Measurements from ENCODE around the gene MX2. TPM values are rescaled to one million over a fixed set of nuclear protein-coding genes. Genes with fewer than 3 reads are reported as not detected.

MX2 gene
- total and polyA plus RNA-seq, 4 donors, result 0.69 to 4.7 (median 2.2) TPM

DNA sequence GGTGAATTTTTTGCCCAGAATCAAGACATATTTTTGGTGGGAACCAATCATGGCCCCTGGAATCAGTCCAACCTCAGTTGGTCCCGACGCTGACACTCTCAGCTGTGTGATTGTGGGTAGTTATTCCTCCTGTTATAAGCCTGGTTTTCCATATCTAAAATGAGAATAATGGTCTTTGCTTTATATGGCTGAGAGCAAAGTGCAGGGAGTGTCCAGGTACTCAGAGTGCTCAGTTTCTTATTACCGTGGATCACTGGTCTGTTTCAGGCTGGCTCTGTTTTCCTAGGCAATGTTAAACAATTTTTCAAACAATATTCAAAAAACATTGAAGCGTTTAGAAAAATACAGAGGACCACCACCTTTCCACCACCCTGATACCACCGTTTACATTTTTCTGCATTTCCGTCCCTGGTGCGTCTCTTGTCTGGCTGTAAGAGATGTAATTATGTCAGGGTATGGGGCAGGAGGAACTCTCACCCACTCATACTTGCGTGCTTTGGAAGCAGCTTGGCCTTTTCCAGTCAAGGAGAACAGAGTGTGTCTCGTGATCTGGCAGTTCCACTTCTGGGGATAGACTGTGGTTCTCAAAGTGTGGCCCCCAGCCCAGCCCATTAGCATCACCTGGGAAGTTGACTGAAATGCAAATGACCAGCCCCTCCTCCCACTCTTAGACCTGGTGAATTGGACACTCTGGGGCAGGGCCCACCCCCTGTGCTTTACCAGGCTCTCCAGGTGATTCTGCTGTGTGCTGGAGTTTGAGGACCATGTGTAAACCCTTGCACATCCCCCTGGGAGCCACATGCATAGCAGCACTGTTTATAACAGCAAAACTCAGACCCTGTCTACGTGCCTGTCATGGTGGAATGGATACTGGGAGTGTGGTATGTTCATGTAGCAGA lies 71.0 kb downstream of the MX2 start:
- H3K9ac ChIP-seq (ENCODE audit: low read depth in 1 of 2, low read length in 2 of 2), result no peak overlapping the region
- H3K4me3 ChIP-seq (ENCODE audit: low read depth in 1 of 3, low read length in 3 of 3), result no peak overlapping the region
- H3K9me3 ChIP-seq (ENCODE audit: control insufficient read depth in 4 of 4, low read length in 3 of 4), result peaks cover 0 to 5% (median 0%) of the 10 kb centered on the region in 4 donors
- no peaks in the 10 kb centered on the region for H3K27me3 ChIP-seq (ENCODE audit: control insufficient read depth in 4 of 4, insufficient read depth in 4 of 4, low read length in 3 of 4)
- H3K36me3 ChIP-seq (ENCODE audit: control insufficient read depth in 4 of 4, insufficient read depth in 3 of 4, low read depth in 1 of 4, low read length in 3 of 4), result peaks cover 12 to 64% (median 54%) of the 10 kb centered on the region in 4 donors
- 81% methylated on average over 10 of the region's 10 CpGs for WGBS
- DNase-seq (ENCODE audit: low spot score), result peak; percentile 14
- TF ChIP-seq, protein P1, sequence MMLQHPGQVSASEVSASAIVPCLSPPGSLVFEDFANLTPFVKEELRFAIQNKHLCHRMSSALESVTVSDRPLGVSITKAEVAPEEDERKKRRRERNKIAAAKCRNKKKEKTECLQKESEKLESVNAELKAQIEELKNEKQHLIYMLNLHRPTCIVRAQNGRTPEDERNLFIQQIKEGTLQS (IDR thresholded peaks at IDR 0.05), result no peak
- TF ChIP-seq JUND (IDR thresholded peaks at IDR 0.05) (no peak), SP1 (IDR thresholded peaks at IDR 0.05) (no peak), EGR1 (IDR thresholded peaks at IDR 0.05; ENCODE audit: low read depth in 2 of 2) (no peak), TAF1 (conservative IDR thresholded peaks at IDR 0.05) (no peak)
- H3K4me1 ChIP-seq (ENCODE audit: control insufficient read depth in 4 of 4, insufficient read depth in 4 of 4, low read length in 3 of 4), result peaks cover 0 to 3% (median 0%) of the 10 kb centered on the region in 4 donors
- H3K27ac ChIP-seq (ENCODE audit: low read depth in 1 of 2, low read length in 2 of 2), result no peak overlapping the region

DNA sequence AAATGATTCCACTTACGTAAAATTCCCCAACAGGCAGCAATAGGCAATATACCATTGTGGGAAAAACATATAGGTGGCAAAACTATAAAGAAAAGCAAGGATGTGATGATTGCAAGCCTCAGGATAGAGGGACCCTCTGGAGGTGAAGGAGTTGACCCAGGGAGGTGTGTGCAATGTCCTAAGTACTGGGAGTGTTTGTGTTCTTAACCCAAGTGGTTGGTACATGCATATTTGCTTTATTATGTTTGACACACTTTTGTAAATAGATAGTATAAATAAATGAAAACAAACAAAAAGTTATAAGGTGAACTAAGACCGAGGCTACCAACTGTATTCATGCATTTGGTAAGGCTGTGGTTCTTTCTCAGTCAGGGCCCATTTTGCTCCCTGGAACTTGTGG lies 71.7 kb downstream of the MX2 start:
- Histone ChIP-seq H3K9ac (ENCODE audit: low read depth in 1 of 2, low read length in 2 of 2) (no peak overlapping the region), H3K4me3 (ENCODE audit: low read depth in 1 of 3, low read length in 3 of 3) (no peak overlapping the region), H3K27me3 (ENCODE audit: control insufficient read depth in 4 of 4, insufficient read depth in 4 of 4, low read length in 3 of 4) (no peaks in the 10 kb centered on the region), H3K4me1 (ENCODE audit: control insufficient read depth in 4 of 4, insufficient read depth in 4 of 4, low read length in 3 of 4) (peaks cover 0 to 3% (median 0%) of the 10 kb centered on the region in 4 donors), H3K36me3 (ENCODE audit: control insufficient read depth in 4 of 4, insufficient read depth in 3 of 4, low read depth in 1 of 4, low read length in 3 of 4) (peaks cover 17 to 67% (median 54%) of the 10 kb centered on the region in 4 donors), H3K27ac (ENCODE audit: low read depth in 1 of 2, low read length in 2 of 2) (no peak overlapping the region), H3K9me3 (ENCODE audit: control insufficient read depth in 4 of 4, low read length in 3 of 4) (peaks cover 0 to 5% (median 0%) of the 10 kb centered on the region in 4 donors)
- no peak for DNase-seq (ENCODE audit: low spot score)
- TF ChIP-seq JUND (IDR thresholded peaks at IDR 0.05), result no peak
- no peak for TF ChIP-seq HNF4G (IDR thresholded peaks at IDR 0.05)
- no peak for TF ChIP-seq FOXA2 (IDR thresholded peaks at IDR 0.05)
- no peak for TF ChIP-seq SP1 (IDR thresholded peaks at IDR 0.05)
- TF ChIP-seq, protein P2, sequence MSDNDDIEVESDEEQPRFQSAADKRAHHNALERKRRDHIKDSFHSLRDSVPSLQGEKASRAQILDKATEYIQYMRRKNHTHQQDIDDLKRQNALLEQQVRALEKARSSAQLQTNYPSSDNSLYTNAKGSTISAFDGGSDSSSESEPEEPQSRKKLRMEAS (IDR thresholded peaks at IDR 0.05), result no peak
- no peak for TF ChIP-seq RAD21 (IDR thresholded peaks at IDR 0.05)
- TF ChIP-seq FOXA1 (IDR thresholded peaks at IDR 0.05), result no peak
- no peak for TF ChIP-seq EGR1 (IDR thresholded peaks at IDR 0.05; ENCODE audit: low read depth in 2 of 2)
- TF ChIP-seq YY1 (IDR thresholded peaks at IDR 0.05), result no peak
- TF ChIP-seq, protein P1 (IDR thresholded peaks at IDR 0.05), result no peak
- TF ChIP-seq HNF4A (conservative IDR thresholded peaks at IDR 0.05), result no peak
- TF ChIP-seq, protein P3, sequence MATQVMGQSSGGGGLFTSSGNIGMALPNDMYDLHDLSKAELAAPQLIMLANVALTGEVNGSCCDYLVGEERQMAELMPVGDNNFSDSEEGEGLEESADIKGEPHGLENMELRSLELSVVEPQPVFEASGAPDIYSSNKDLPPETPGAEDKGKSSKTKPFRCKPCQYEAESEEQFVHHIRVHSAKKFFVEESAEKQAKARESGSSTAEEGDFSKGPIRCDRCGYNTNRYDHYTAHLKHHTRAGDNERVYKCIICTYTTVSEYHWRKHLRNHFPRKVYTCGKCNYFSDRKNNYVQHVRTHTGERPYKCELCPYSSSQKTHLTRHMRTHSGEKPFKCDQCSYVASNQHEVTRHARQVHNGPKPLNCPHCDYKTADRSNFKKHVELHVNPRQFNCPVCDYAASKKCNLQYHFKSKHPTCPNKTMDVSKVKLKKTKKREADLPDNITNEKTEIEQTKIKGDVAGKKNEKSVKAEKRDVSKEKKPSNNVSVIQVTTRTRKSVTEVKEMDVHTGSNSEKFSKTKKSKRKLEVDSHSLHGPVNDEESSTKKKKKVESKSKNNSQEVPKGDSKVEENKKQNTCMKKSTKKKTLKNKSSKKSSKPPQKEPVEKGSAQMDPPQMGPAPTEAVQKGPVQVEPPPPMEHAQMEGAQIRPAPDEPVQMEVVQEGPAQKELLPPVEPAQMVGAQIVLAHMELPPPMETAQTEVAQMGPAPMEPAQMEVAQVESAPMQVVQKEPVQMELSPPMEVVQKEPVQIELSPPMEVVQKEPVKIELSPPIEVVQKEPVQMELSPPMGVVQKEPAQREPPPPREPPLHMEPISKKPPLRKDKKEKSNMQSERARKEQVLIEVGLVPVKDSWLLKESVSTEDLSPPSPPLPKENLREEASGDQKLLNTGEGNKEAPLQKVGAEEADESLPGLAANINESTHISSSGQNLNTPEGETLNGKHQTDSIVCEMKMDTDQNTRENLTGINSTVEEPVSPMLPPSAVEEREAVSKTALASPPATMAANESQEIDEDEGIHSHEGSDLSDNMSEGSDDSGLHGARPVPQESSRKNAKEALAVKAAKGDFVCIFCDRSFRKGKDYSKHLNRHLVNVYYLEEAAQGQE (IDR thresholded peaks at IDR 0.05), result no peak
- 75% methylated on average over 2 of the region's 2 CpGs for WGBS
